NCI-H1694 (cell line): Measurements from ENCODE around the gene MBD1.
"Not testable (repeated sequence)": the region's sequence is repeated elsewhere in the genome, so short reads cannot be mapped to it uniquely, and the experiment has no call there.

Experiments
- DNase-seq: peaks from one replicate; lab custom pipeline; 2025; lab: John Stamatoyannopoulos, UW

The MBD1 gene

GRCh38 chr18:50293039-50293438, 11.7 kb upstream of the MBD1 start:
- DNase-seq = no peak

- no peak for DNase-seq
Observed at GRCh38 chr18:50289108-50289443, 7.8 kb upstream of the MBD1 start.

- not testable (repeated sequence) for DNase-seq
Observed at GRCh38 chr18:50288348-50289107, 7.2 kb upstream of the MBD1 start.

GRCh38 chr18:50287441-50288347, 6.4 kb upstream of the MBD1 start, which contains the start of gene CXXC1:
Gene CXXC1 (minus strand): TSS chr18:50287692. CDS start chr18:50287589, 103 bp downstream.
- DNase-seq = peak; percentile 97

- DNase-seq = no peak
Observed at GRCh38 chr18:50287028-50287440, 5.7 kb upstream of the MBD1 start.

GRCh38 chr18:50286391-50287027, 5.2 kb upstream of the MBD1 start:
- DNase-seq = no peak

GRCh38 chr18:50285631-50286321, 4.5 kb upstream of the MBD1 start:
- no peak for DNase-seq

- no peak for DNase-seq
Observed at GRCh38 chr18:50285071-50285470, 3.7 kb upstream of the MBD1 start.

GRCh38 chr18:50284255-50284885, 3.0 kb upstream of the MBD1 start:
- no peak for DNase-seq

- DNase-seq = no peak
Observed at GRCh38 chr18:50283469-50284209, 2.3 kb upstream of the MBD1 start.

- DNase-seq = no peak
Observed at GRCh38 chr18:50282521-50283335, 1.4 kb upstream of the MBD1 start.

- DNase-seq = no peak
Observed at GRCh38 chr18:50281972-50282520, 723 bp upstream of the MBD1 start.

- DNase-seq = no peak
Observed at GRCh38 chr18:50280707-50281294, 522 bp downstream of the MBD1 start.

GRCh38 chr18:50279752-50280151, 1.6 kb downstream of the MBD1 start:
- DNase-seq = no peak

GRCh38 chr18:50277942-50278341, 3.4 kb downstream of the MBD1 start:
- no peak for DNase-seq

GRCh38 chr18:50276452-50276851, 4.9 kb downstream of the MBD1 start:
- no peak for DNase-seq

- no peak for DNase-seq
Observed at GRCh38 chr18:50275503-50276036, 5.8 kb downstream of the MBD1 start.

- no peak for DNase-seq
Observed at GRCh38 chr18:50274941-50275340, 6.4 kb downstream of the MBD1 start.

GRCh38 chr18:50274044-50274442, 7.3 kb downstream of the MBD1 start:
- no peak for DNase-seq
